Measurements from ENCODE around the gene MXD4.

MXD4 gene

GRCh38 chr4:2262145-2262943 lies 435 bp upstream of the MXD4 start:
- peak; percentile 74 for DNase-seq (ENCODE audit: low spot score)

GRCh38 chr4:2261110-2261852 lies 628 bp downstream of the MXD4 start:
- no peak for DNase-seq (ENCODE audit: low spot score)

GRCh38 chr4:2260344-2261109 lies 1.4 kb downstream of the MXD4 start:
- DNase-seq (ENCODE audit: low spot score): no peak

- no peak for DNase-seq (ENCODE audit: low spot score)
Measured at GRCh38 chr4:2259541-2260343, 2.2 kb downstream of the MXD4 start.

- DNase-seq (ENCODE audit: low spot score): no peak
Measured at GRCh38 chr4:2259036-2259540, 2.8 kb downstream of the MXD4 start.

- no peak for DNase-seq (ENCODE audit: low spot score)
Measured at GRCh38 chr4:2258091-2259035, 3.5 kb downstream of the MXD4 start.

GRCh38 chr4:2257361-2258081 lies 4.4 kb downstream of the MXD4 start:
- DNase-seq (ENCODE audit: low spot score): no peak

- no peak for DNase-seq (ENCODE audit: low spot score)
Measured at GRCh38 chr4:2256781-2257191, 5.1 kb downstream of the MXD4 start.

GRCh38 chr4:2256156-2256731 lies 5.7 kb downstream of the MXD4 start:
- no peak for DNase-seq (ENCODE audit: low spot score)

- DNase-seq (ENCODE audit: low spot score): no peak
Measured at GRCh38 chr4:2255501-2256155, 6.3 kb downstream of the MXD4 start.

GRCh38 chr4:2254665-2255500 lies 7.0 kb downstream of the MXD4 start:
- no peak for DNase-seq (ENCODE audit: low spot score)

GRCh38 chr4:2253160-2254084 lies 8.5 kb downstream of the MXD4 start:
- no peak for DNase-seq (ENCODE audit: low spot score)

- no peak for DNase-seq (ENCODE audit: low spot score)
Measured at GRCh38 chr4:2252530-2253091, 9.3 kb downstream of the MXD4 start.

- no peak for DNase-seq (ENCODE audit: low spot score)
Measured at GRCh38 chr4:2251795-2252529, 9.9 kb downstream of the MXD4 start.

- DNase-seq (ENCODE audit: low spot score): no peak
Measured at GRCh38 chr4:2251073-2251794, 10.7 kb downstream of the MXD4 start.

Data from COLO829 (cell line).